OCI-M2 (cell line): ENCODE results near the gene CCDC40.

Experiments
- DNase-seq: peaks from one replicate; lab custom pipeline; 2025; ENCODE audit not compliant: unreplicated experiment; lab: John Stamatoyannopoulos, UW

CCDC40 gene

DNA sequence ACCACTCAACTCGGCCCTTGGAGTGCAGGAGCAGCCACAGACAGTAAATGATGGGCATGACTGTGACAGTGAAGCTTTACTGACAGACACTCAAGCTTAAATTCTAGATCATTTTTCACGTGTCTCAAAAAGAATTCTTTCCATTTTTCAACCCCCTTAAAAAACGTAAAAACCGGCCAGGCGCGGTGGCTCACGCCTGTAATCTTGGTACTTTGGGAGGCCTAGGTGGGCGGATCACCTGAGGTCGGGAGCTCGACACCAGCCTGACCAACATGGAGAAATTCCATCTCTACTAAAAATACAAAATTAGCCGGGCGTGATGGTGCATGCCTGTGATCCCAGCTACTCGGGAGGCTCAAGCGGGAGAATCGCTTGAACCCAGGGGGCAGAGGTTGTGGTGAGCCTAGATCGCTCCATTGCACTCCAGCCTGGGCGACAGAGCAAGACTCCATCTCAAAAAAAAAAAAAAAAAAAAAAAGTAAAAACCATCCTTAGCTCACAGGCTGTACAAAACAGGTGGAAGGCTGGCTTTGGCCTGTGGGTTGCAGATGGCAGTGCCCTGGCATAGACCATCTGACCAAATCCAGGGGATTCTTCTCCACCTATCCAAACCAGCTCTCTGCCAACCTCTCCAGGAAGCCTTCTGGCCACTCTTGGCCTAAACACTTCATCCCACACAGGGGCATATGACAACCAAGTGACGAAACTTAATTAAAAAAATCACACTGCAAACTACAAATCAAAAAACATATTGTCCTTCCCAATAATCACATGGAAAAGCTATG, 19.0 kb upstream of the CCDC40 start:
- no peak for DNase-seq

- DNase-seq = no peak
These were observed 17.4 kb upstream of the CCDC40 start for GRCh38 chr17:80018917-80019651.

DNA sequence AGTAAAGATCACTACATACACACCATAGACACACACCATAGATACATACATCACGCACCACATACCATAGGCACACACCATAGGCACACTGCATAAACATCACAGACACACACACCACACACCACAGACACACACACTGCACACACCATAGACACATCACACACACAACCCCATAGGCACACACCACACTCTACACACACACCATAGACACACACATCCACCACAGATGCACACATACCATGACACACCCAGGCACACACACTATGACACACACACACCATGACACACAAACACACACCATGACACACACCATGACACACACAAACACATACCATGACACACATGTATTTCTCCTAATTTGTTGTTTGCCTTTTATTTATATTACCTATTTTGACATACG, 14.8 kb upstream of the CCDC40 start:
- no peak for DNase-seq

GRCh38 chr17:80023481-80024205, 12.8 kb upstream of the CCDC40 start:
- no peak for DNase-seq

DNA sequence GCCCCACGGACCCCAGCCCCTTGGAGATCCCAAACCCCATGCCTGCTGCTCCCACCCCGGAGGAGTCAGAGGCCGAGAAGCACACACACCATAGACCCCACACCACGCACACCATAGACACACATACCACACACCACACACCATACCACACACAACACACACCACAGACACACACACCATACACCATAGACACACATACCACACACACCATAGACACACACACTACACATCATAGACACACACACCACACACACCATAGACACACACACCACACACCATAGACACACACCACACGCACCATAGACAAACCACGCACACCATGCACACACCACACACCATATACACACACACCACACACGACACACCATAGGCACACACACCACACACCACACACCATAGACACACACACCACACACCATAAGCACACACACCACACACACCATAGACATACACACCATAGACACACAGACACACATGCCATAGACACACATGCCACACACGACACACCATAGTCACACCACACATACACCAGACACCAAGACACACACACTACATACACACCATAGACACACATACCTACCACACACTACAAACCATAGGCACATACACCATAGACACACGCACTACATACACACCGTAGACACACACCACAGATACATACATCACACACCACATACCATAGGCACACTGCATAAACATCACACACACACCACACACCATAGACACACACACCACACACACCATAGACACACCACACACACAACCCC, 12.1 kb upstream of the CCDC40 start:
- no peak for DNase-seq

- no peak for DNase-seq
These were observed 11.3 kb upstream of the CCDC40 start for GRCh38 chr17:80025140-80025539.

GRCh38 chr17:80025796-80026195, 10.6 kb upstream of the CCDC40 start:
- DNase-seq = no peak

GRCh38 chr17:80026359-80027042, 9.9 kb upstream of the CCDC40 start:
- DNase-seq = no peak

DNA sequence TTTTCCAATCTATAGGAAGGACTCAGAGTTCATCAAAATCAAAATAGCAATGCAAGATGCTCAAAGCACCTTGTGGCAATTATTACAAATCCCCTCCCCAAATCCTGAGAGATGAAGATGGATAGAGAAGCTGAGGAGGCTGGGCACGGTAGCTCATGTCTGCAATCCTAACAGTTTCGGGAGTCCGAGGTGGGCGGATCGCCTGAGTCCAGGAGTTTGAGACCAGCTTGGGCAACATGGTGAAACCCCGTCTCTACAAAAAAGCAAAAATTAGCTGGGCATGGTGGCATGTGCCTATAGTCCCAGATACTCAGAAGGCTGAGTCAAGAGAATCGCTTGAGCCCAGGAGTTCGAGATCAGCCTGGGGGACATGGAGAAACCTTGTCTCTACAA, 9.4 kb upstream of the CCDC40 start:
- DNase-seq = no peak

DNA sequence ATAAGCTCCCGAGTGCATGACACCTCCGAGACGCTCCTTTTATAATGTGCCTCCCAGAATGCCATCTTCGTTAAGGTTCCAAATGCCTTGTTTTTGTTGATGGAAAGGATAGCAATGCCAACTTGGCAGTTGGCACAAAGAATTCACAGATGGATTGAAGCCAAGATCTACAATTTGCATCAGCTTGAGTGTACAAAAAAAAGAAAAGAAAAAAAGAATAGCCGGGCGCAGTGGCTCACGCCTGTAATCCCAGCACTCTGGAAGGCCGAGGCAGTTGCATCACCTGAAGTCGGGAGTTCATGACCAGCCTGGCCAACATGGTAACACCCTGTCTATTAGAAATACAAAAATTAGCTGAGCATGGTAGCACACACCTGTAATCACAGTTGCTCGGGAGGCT, 8.4 kb upstream of the CCDC40 start:
- DNase-seq = no peak

- DNase-seq = no peak
These were observed 7.0 kb upstream of the CCDC40 start for GRCh38 chr17:80029258-80029974.

DNA sequence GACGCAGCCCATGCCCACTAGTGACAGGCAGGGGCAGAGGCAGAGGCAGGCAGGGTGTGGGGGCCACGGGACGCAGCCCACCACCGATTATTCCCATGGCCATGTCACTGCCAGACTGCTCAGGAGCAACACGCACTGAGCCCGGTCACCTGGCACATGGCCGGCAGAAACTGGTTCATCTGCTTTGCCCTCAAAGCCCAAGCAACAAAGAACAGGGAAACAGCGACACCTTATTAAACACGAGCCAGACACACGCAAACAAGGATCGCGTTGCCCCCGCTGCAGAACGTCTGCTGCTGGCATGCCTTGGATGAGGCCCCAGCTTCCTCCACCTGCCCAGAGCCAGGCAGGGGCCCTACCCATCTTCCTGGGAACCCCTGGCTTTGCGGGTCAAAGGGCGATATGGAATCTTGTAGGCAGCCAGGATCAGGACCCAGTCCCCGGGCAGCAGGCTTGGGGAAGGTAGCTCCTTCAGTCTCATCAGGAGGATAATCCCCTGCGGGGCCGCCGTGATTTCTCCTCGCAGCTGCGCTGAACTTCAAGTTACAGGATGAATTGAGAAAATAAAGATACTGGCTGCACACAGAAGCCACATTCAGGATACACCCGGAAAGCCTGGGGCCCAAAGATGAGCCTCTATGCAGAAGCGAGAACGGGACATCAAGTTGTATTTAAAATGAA, 5.6 kb upstream of the CCDC40 start:
- no peak for DNase-seq

DNA sequence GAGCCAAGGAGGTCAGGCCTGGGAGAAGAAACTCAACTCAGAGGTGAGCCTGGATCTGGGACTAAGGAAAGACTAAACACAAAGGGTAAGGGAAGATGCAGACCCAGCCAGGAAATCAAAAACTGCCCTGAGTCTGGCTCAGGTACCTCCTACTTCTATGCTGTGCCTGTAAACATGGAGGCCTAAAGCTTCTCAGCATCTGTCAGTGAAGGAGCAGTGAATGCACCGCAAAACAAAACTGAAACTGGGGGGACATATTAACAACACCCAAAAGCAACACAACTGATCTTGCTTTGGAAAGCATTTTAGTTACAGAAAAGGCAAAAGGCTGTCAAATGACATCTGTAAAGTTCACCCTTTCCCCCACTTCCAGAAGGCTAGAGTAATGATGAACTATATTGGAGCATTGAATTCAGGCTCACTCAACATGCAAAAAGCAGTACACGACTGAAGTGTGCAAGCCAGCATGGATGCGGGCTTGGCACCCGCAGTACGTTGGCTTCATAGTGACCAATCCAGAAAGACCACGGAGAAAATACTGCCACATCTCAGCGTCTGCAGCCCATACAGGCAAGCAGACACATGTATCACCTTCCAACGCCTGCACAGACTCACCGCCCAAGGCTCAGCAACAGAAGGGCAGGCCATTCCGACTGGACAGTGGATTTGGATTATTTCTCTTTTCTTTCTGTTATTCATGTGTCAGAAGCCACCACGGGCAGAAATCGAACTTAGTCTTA, 4.6 kb upstream of the CCDC40 start:
- no peak for DNase-seq

DNA sequence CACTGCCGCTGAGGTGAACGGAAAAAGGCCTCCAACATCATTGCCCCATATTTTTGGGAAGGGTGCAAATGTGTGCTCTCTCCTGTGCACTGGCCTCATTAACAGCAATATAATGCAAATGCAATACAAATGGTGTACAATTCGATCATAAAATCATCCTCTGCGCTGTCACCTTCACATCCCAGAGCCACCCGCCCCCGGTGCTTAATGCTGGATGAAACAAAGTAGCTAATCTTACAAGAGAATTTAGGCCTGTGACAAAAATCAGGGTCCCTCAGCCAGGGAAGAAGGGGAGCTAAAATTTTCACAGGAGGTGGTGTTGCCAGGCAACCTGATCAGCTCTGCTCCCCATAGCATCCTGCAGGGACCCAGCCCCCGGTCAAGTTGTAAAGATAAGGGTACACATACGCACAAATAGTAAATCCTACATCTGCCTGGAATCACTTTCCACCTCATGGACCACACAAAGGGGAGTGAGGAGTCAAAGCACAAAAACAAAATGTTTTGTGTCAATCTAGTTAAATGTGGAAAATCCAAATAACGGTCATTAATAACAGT, 3.7 kb upstream of the CCDC40 start:
- DNase-seq = no peak

DNA sequence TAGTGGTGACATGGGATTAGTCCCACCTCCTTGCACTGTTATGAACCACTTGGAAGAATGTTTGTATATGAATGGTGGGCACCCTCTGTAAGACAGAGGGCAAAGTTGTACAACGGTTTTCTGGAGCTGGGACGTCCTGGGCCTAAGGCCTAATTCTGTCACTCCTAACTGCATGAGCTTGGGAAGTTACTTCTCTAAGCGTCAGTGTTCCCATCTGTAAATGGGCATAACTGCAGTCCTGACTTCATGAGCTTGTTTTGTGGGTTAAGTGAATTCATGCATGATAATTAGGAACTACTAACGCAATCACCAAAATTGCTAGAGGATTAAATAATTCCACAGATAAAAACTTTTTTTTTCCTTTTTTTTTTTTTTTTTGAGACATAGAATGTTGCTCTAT, 2.6 kb upstream of the CCDC40 start:
- DNase-seq = no peak

DNA sequence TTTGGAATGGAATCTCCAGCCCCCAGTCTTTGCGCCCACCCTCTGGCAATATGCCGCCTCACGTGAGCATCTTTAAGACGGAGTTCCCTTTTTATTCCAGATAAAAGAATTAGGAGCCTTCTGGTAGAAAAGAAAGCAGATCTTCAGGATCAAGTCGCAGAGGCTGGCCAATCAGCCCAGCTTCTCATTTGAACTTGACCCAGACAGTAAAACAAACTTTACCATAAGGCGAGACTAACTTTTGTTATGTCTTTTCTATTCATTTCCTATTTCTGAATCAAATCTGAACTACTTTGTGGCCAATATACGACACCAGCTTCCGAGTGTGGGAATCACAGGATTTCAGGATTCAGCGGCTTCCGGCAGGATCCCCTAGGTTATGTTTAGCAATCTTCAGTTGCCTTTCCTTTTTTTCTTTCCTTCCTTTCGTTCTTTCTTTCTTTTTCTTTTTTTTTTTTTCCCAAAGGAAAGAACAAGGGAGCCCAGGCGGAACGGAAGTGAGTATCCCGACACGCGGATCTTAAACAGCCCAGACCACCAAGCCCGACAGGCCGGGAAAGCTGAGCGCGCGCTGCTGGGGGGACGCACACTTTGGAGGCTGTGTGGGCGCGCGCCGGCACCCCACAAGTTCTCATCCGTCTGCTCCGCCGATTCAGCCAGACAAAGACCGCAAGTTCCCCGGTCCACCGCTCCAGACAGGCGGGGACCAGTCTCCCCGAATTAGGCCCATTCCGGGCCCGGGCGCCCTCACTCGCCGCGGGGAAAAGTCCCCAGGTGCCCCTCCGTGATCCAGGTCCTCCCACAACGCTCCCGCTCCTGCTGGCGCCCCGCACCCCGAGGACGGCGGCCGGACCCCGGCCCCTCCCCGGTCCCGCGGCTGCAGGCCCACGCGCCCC, 1.4 kb upstream of the CCDC40 start:
- DNase-seq = no peak

GRCh38 chr17:80035687-80035936, 830 bp upstream of the CCDC40 start, which contains the start of gene TBC1D16:
Gene TBC1D16 (minus strand): TSS chr17:80035872. CDS start chr17:80013547, 22,325 bp downstream.
- no peak for DNase-seq
